ENCODE results near the gene ADAM23.

ADAM23 gene

DNA sequence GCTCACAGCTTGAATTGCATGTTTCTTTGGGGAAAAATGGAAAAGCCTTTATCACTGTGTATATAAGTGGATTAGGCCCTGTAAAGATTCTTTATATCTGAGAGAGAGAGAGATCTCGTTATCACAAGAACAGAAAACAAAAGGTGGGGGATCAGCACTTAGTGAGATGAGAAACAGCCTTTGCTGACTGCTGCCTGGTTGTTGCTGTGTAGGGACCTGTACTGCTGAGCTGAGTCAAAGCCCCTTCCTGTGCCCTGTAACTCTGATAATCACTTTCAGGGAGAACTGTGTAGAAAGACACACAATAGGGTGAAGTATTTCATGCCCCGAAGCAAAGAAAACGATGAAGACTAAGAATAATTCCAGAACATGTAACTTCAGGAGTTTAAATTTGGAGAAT is 168.4 kb downstream of the ADAM23 start:
- H3K27ac ChIP-seq, result no peak overlapping the region
- TF ChIP-seq, protein P1, sequence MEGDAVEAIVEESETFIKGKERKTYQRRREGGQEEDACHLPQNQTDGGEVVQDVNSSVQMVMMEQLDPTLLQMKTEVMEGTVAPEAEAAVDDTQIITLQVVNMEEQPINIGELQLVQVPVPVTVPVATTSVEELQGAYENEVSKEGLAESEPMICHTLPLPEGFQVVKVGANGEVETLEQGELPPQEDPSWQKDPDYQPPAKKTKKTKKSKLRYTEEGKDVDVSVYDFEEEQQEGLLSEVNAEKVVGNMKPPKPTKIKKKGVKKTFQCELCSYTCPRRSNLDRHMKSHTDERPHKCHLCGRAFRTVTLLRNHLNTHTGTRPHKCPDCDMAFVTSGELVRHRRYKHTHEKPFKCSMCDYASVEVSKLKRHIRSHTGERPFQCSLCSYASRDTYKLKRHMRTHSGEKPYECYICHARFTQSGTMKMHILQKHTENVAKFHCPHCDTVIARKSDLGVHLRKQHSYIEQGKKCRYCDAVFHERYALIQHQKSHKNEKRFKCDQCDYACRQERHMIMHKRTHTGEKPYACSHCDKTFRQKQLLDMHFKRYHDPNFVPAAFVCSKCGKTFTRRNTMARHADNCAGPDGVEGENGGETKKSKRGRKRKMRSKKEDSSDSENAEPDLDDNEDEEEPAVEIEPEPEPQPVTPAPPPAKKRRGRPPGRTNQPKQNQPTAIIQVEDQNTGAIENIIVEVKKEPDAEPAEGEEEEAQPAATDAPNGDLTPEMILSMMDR (IDR thresholded peaks at IDR 0.05), result no peak
- TF ChIP-seq ZFX (IDR thresholded peaks at IDR 0.05; ENCODE audit: borderline replicate concordance), result no peak

DNA sequence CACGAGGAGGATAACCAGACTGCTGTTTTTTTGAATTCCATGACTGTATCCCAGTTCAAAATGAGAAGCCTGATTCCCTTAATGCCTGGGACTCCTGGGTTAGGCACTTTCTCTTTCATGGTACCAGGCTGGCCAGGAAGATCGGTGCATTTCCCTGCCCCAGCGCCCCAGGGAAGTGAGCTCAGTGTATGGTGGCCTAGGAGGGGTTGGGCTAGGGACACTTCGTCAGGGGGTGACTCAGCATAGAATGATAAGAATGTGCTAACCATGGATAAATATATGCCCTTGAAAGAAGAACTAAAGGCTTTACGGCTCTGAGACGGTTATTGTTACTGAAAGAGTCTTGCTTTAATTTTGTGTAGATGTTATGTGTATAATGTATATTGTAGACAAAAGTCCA is 171.5 kb downstream of the ADAM23 start:
- TF ChIP-seq, protein P1 (IDR thresholded peaks at IDR 0.05), result no peak
- TF ChIP-seq ZFX (IDR thresholded peaks at IDR 0.05; ENCODE audit: borderline replicate concordance), result no peak
- no peak overlapping the region for H3K27ac ChIP-seq

DNA sequence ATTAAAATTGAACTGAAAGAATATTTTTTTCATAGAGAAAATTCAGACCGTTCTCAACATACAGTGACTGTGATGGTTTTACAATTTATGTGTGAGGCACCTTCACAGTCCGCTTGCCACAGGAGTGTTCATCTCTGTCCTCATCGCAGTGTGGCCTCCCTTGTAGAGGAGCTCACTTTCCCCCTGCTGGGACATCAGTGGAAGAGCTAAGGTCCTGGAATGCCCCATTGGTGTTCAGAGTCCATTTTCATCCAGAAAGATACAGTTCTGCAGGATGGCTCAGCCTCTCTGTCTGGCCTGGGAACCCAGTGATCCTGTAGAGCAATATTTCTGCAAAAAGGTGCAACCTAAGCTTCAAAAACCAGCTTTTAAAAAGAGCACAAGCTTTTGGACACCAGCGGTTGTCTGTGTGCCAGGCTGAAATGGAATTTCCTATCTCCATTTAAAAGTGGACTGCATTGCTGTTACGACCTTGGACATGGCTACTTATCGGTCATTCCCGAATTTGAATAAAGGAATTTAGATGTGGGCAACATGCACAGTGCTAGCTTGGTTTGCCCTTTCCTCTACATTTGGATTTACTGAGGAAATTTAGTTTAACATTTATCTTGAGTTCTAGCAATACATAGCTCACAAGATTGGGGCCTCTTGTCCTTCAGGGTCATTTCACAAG is 172.2 kb downstream of the ADAM23 start:
- TF ChIP-seq, protein P1 (IDR thresholded peaks at IDR 0.05), result no peak
- no peak for TF ChIP-seq ZFX (IDR thresholded peaks at IDR 0.05; ENCODE audit: borderline replicate concordance)
- no peak overlapping the region for H3K27ac ChIP-seq

DNA sequence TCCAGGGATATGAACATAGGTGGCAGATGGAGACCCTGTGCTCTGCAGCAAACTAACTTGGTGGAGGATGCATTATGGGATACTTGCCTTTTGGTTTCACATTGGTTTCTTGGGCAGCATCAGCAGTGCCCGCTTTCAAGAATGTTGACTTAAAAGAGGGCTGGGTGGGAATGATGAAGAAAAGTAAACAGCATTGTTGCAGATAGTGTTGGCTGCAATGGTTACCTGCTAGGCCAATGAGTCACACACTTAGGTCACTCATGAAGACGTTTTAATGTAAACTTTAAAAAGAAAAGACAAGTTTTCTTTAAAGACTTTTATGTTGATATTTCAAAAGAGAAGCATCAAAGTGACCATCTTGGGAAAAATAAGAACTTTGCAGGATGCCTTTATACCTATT is 172.8 kb downstream of the ADAM23 start:
- H3K27ac ChIP-seq, result no peak overlapping the region
- TF ChIP-seq ZFX (IDR thresholded peaks at IDR 0.05; ENCODE audit: borderline replicate concordance), result no peak

DNA sequence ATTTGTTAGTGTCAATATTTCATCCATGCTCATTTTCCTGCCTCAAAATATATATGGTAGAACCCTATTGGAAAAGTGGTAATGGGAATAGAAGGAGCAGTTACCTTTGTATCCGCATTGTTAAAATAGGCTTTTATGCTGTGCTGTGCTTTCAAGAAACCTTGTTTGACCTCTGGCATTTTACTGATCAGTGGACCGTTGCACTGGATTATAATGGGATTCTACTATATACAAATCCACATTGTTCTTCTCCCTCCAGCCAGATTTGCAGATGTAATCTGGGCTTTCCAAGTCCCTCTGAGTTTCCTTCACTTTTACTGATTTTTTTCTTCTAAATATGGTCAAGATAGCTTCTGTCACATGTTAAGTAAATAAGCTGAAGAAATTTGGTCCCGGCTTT is 175.7 kb downstream of the ADAM23 start:
- H3K27ac ChIP-seq, result no peak overlapping the region
- TF ChIP-seq, protein P1 (IDR thresholded peaks at IDR 0.05), result no peak
- TF ChIP-seq ZFX (IDR thresholded peaks at IDR 0.05; ENCODE audit: borderline replicate concordance), result no peak

DNA sequence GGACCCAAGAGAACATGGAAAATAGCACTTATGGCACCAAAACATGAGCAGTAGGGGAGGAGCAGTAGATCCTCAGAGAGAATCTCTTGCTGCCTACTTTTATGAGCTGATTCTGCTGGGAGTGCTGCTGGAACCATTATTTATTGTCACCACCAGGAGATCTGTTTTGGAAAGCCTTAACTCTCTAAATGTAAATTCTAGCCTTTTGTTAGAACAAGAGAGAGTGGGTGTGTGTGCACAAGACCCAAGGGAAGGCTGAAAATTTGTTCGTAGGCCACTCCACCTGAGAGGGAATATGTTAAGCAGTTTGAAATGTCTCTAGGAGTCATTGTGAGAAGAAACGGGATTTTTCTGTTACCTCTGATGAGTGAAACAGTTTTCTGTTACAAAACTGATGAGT is 182.8 kb downstream of the ADAM23 start:
- TF ChIP-seq ZFX (IDR thresholded peaks at IDR 0.05; ENCODE audit: borderline replicate concordance), result no peak
- TF ChIP-seq, protein P1 (IDR thresholded peaks at IDR 0.05), result no peak
- no peak overlapping the region for H3K27ac ChIP-seq

DNA sequence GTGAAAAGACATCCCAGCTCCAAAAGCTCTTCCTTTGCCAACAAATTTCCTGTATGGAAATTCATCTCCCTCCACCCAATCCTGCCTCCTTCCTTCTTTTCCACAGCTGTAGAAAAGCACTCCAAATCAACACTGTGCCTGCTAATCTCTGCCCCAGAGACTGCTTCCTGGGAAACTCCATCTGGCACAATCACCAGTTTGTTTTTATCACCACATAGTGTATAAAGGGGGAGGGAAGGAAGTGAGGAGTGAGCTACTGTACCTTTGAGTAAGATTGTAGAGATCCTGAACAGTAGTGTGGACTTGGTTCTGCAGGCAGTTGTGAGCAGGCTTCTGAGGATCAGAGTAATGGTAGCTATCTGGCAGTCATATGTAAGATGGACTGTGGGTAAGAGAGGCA is 184.3 kb downstream of the ADAM23 start:
- no peak overlapping the region for H3K27ac ChIP-seq
- TF ChIP-seq ZFX (IDR thresholded peaks at IDR 0.05; ENCODE audit: borderline replicate concordance), result no peak
- TF ChIP-seq, protein P1 (IDR thresholded peaks at IDR 0.05), result no peak

DNA sequence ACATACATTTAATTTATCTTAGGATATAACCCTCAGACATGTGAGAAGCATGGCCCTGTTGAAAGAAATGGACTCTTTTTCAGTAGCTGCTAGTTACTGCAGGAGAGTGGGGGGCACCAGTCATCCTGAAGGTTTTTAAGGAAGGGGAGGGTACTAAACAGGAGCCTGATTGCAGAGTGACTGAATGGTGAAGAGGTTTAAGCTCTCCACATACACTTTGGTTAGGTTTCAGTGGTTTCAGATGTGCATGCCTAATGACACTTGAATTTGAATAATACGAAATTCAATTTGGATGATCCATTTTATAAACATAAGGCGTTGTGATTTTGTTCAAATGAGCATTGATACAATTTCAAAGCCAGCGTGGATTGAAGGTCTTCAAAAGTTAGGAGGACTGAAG is 188.0 kb downstream of the ADAM23 start:
- no peak overlapping the region for H3K27ac ChIP-seq
- TF ChIP-seq, protein P1 (IDR thresholded peaks at IDR 0.05), result no peak
- no peak for TF ChIP-seq ZFX (IDR thresholded peaks at IDR 0.05; ENCODE audit: borderline replicate concordance)
